Ovary (tissue), 9 donors: ENCODE results near the gene NEMP1. TPM values are rescaled to one million over a fixed set of nuclear protein-coding genes. Genes with fewer than 3 reads are reported as not detected.

Experiments
- DNase-seq, 5 donors: peaks; one replicate each; pipeline ENCODE4 v3.0.0-alpha.2; 2019 to 2020
- H3K27ac ChIP-seq, 2 donors: fragments of 200-600 bp; one replicate each; pipeline versions ENCODE4 v1.5.1 to v1.8.0; 2019 to 2022
- H3K27me3 ChIP-seq: fragments of 200-600 bp; one replicate; pipeline ENCODE4 v1.8.0; 2022
- H3K36me3 ChIP-seq: fragments of 200-600 bp; sonication (generic); one replicate; pipeline ENCODE4 v1.5.1; 2019
- H3K4me1 ChIP-seq: one replicate; pipeline ENCODE4 v1.8.1; 2013; ENCODE audit warnings: mild to moderate bottlenecking, moderate library complexity; ENCODE audit not compliant: insufficient read depth
- H3K4me3 ChIP-seq: fragments of 200-600 bp; sonication (generic); one replicate; pipeline ENCODE4 v1.5.1; 2017
- H3K9me3 ChIP-seq, 2 donors: fragments of 200-600 bp in 1 of 2; sonication (generic) in 1 of 2; one replicate each; pipeline versions ENCODE4 v1.5.1 to v1.8.1; 2013 to 2019; ENCODE audit warnings: mild to moderate bottlenecking in 1 of 2, moderate library complexity in 1 of 2
- EP300 ChIP-seq: sonication (generic); formaldehyde crosslinking; IDR thresholded peaks from one replicate; pipeline ENCODE4 v1.6.1; 2017; ENCODE audit warnings: antibody characterized with exemption
- POLR2A ChIP-seq: fragments of 450-650 bp; IDR thresholded peaks from one replicate; pipeline ENCODE4 v1.6.1; 2017; ENCODE audit warnings: antibody characterized with exemption, mild to moderate bottlenecking, moderate library complexity
- WGBS, 3 donors: extraction: QIAGEN DNeasy Blood & Tissue Kit in 1 of 3; methylation state at CpG; one replicate each; pipeline versions ENCODE4 v1.1.5 to v1.1.7; 2013 to 2017; 5-methylcytosine and 5-hydroxymethylcytosine counted together
- intact Hi-C, 4 donors: fragments of 100-400 bp; cut with DNase I; formaldehyde crosslinking; loops; one replicate each; pipeline versions ENCODE4 v1.11.0 to v1.15.1; 2022 to 2023
- polyA plus RNA-seq, 2 donors: library from polyadenylated mRNA; stranded (reverse); fragments of 200-250 nt in 1 of 2; fragments of 350-450 nt in 1 of 2; fragmentation: Illumina TruSeq in 1 of 2; extraction: RNeasy Lipid Tissue Mini Kit (QIAGEN cat#74804) in 1 of 2; gene quantifications; one replicate each; pipeline ENCODE4 v1.2.3, GENCODE V29; 2013 to 2014
- total RNA-seq, 7 donors: library from RNA; depleted of rRNA in 2 of 7; stranded (reverse); fragments of >200 nt in 2 of 7; fragmentation: NEBNext Ultra II Directional in 3 of 7; extraction: Animal tissue kit (Norgen Biotek cat#: 25700) in 3 of 7; gene quantifications; one replicate each; pipeline versions ENCODE4 v1.1.0 to v1.2.4, GENCODE V29; 2016 to 2023
- TF ChIP-seq, protein P1 (sequence below), 3 donors: fragments of 450-650 bp in 2 of 3; fragments of 200-600 bp in 1 of 3; IDR thresholded peaks; one replicate each; pipeline versions ENCODE4 v1.5.1 to v1.8.0; 2016 to 2022; ENCODE audit warnings: antibody characterized with exemption in 3 of 3, mild to moderate bottlenecking in 1 of 3
- donor health status: DM: no; HTN: no; CAD: no; lungs with moderate emphysema.
- donor health status: DM: no; HTN: no; CAD: no.
- donor health status: Bipolar disorder and iron deficiency.
- donor health status: DM: yes; HTN: yes; CAD: no.
- donor health status: DM: no; HTN: no; CAD: no.
- donor health status: DM: yes; HTN: yes; CAD: no.

Gene NEMP1
- total and polyA plus RNA-seq, 9 donors: 5.8 to 14.9 (median 10.8) TPM

DNA sequence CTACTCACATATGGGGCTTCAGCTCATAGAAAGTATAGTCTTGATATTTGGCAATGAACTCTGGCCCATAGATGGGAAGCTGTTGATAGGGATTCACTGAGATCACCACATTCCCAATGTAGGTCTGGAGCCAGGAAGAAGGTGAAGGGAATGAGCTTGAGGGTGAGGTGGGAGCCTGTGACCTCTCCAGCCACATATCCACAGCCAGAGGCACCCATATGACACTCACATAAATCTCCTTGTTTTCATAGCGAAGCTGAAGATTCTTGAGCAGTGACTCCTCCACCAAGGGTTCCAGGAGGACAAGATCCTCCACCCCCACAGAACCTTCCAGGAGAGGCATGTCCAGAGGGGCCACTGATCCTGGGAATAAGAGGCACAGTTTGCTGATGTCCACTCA, 30.6 kb downstream of the NEMP1 start:
- Histone ChIP-seq H3K27ac (no peak overlapping the region), H3K4me1 (no peaks in the 10 kb centered on the region), H3K4me3 (no peak overlapping the region), H3K9me3 (no peaks in the 10 kb centered on the region), H3K27me3 (no peaks in the 10 kb centered on the region), H3K36me3 (no peaks in the 10 kb centered on the region)
- DNase-seq: no peak
- intact Hi-C loops: no loop called here
- 9 to 33% (median 31%) methylated on average over 1 of the region's 1 CpG for WGBS, 3 donors
- TF ChIP-seq POLR2A (no peak), EP300 (no peak)
- TF ChIP-seq, protein P1, sequence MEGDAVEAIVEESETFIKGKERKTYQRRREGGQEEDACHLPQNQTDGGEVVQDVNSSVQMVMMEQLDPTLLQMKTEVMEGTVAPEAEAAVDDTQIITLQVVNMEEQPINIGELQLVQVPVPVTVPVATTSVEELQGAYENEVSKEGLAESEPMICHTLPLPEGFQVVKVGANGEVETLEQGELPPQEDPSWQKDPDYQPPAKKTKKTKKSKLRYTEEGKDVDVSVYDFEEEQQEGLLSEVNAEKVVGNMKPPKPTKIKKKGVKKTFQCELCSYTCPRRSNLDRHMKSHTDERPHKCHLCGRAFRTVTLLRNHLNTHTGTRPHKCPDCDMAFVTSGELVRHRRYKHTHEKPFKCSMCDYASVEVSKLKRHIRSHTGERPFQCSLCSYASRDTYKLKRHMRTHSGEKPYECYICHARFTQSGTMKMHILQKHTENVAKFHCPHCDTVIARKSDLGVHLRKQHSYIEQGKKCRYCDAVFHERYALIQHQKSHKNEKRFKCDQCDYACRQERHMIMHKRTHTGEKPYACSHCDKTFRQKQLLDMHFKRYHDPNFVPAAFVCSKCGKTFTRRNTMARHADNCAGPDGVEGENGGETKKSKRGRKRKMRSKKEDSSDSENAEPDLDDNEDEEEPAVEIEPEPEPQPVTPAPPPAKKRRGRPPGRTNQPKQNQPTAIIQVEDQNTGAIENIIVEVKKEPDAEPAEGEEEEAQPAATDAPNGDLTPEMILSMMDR (IDR thresholded peaks at IDR 0.05): no peak

DNA sequence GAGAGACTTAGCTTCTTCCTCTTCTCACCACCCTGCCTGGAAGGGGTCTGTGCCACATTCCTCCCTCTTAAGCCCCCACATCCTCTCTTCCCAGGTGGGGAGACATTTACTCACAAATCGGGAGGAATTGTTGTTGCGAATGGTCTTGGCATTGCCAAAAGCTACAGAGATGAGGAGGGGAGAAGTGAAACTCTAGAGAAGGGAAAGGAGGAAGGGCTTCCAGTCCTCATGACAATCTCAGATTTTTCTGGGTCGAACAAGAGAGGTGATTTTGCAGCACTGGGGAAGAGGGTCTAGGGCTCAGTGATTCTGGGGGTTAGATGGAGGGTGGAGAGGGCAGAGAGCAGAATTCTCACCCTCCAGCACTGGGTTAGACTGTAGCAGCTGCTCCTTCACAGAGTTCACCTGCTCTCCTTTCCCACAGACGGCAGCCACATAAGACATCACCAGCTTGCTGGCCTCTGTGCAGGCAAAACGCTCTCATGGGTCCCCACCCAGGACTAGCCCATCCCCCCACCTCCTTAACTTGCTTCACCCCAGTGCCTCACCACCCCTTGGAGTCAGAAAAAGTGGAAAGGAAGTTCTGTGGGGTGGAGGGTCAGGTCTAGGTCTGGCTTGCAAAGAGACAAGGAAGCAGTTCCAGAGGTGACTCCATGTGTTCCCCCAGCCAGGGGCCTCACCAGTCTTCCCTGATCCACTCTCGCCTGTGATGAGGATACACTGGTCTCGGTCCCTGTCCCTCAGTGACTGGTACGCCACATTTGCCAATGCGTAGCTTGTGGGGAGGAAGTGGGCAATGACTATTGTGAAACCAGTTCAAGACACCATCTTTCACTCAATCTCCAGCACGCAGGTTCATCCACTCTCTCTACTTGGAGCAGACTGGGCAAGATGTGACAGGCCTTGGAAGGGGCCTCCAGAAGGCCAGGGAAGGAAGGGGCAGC, 31.4 kb downstream of the NEMP1 start:
- Histone ChIP-seq H3K4me3 (no peak overlapping the region), H3K27me3 (no peaks in the 10 kb centered on the region), H3K36me3 (no peaks in the 10 kb centered on the region), H3K27ac (no peak overlapping the region), H3K4me1 (no peaks in the 10 kb centered on the region), H3K9me3 (no peaks in the 10 kb centered on the region)
- TF ChIP-seq, protein P1 (IDR thresholded peaks at IDR 0.05): no peak
- TF ChIP-seq EP300 (no peak), POLR2A (no peak)
- DNase-seq: no peak
- intact Hi-C loops: no loop called here
- 71 to 82% (median 75%) methylated on average over 10 of the region's 10 CpGs for WGBS, 3 donors

DNA sequence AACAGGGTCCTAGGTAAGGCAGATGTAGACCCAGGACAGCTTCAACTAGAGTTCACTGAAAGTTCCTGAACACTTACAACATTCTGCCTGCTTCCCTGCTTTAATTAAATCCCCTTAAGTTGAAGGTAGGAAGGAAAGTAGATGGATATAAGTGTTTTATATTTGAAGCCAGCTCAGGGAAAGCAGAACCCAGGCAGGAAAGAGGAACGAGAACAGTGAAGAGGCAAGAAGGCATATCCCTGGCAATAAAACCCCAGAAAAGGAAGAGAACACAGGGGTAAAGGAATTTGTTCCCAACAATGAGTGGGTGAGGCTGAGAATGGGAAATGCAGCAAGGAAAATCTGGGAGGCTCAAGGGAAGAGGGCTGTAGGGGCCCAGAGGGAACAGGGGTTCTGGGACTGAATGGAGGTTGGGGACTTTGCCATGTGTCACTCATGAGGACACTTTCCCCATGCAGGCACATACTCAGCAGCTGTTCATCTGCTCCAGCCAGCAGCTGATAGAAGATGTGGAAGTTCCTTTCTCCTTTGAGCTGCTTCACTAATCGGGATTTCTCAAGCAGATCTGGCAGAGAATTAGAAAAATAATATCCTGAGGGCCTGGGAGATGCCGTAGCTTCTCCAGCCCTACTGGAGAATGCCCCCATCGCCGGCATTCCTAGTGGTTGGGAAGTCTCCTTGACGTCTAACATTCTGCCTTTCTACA, 32.4 kb downstream of the NEMP1 start:
- Histone ChIP-seq H3K27ac (no peak overlapping the region), H3K27me3 (no peaks in the 10 kb centered on the region), H3K36me3 (no peaks in the 10 kb centered on the region), H3K4me1 (no peaks in the 10 kb centered on the region), H3K9me3 (no peaks in the 10 kb centered on the region), H3K4me3 (no peak overlapping the region)
- WGBS, 3 donors: 59 to 67% (median 64%) methylated on average over 6 of the region's 6 CpGs
- TF ChIP-seq, protein P1 (IDR thresholded peaks at IDR 0.05): no peak
- TF ChIP-seq POLR2A (no peak), EP300 (no peak)
- DNase-seq: no peak
- intact Hi-C loops: no loop called here

DNA sequence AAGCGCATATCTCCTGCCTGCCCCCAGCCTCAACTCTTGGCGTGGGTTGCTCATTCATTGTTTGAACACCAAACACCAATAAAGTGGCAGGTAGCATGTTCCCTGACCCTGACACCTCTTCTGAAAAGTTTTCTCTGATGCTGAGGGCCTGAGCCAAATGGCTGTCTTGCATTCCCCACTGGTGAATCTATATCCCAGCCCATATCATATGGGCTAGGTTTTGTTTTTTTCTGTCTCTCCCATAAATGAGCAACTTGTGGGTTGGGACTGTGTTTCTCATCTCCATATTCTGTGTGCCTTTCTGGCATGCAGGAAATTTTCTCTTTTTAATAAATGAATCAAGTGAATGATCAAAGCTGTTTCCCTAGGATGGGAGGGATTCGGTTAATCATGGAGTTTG, 33.7 kb downstream of the NEMP1 start:
- H3K4me3 ChIP-seq: no peak overlapping the region
- no peaks in the 10 kb centered on the region for H3K27me3 ChIP-seq
- H3K36me3 ChIP-seq: no peaks in the 10 kb centered on the region
- no peak for TF ChIP-seq POLR2A
- TF ChIP-seq, protein P1 (IDR thresholded peaks at IDR 0.05): no peak
- no peak for TF ChIP-seq EP300
- H3K4me1 ChIP-seq: no peaks in the 10 kb centered on the region
- DNase-seq: no peak
- intact Hi-C loops: loop anchor here in 1 of 4 donors (5.0 kb wide), 1 partner anchor 332 kb away; no protein-coding TSS in a partner anchor
- no peaks in the 10 kb centered on the region for H3K9me3 ChIP-seq
- H3K27ac ChIP-seq: no peak overlapping the region
- 90 to 93% (median 92%) methylated on average over 3 of the region's 3 CpGs for WGBS, 3 donors
